Stimulated activated CD4-positive, alpha-beta T cell treated with anti-CD3 and anti-CD28 coated beads, Interleukin-4, amount 100 ng/mL, for 24 hours (primary cell): Measurements from ENCODE around the gene OR52B4.
"Not testable (repeated sequence)": the region's sequence is repeated elsewhere in the genome, so short reads cannot be mapped to it uniquely, and the experiment has no call there.

Source experiments
- DNase-seq: peaks from one replicate; pipeline ENCODE4 v3.0.0-alpha.2; 2020

OR52B4 gene

GRCh38 chr11:4368286-4368685, at the start of gene OR52B4:
TSS of gene OR52B4 (minus strand) at chr11:4368386. CDS start at chr11:4368295, 91 bp downstream.
- no peak for DNase-seq

GRCh38 chr11:4416816-4417215, 48.6 kb upstream of the OR52B4 start:
- no peak for DNase-seq

- no peak for DNase-seq
These were observed 48.1 kb upstream of the OR52B4 start for GRCh38 chr11:4416306-4416705.

- DNase-seq, result not testable (repeated sequence)
These were observed 38.0 kb upstream of the OR52B4 start for GRCh38 chr11:4406206-4406605.

- DNase-seq, result no peak
These were observed 25.7 kb upstream of the OR52B4 start for GRCh38 chr11:4393858-4394223.

GRCh38 chr11:4393209-4393857, 25.1 kb upstream of the OR52B4 start, which contains the start of gene TRIM21:
TSS of gene TRIM21 (minus strand) at chr11:4393702. CDS start at chr11:4390409, 3,293 bp downstream.
- peak; percentile 88 for DNase-seq

GRCh38 chr11:4388221-4388620, 20.0 kb upstream of the OR52B4 start:
- DNase-seq, result no peak

- no peak for DNase-seq
These were observed 18.0 kb upstream of the OR52B4 start for GRCh38 chr11:4385978-4386740.

- DNase-seq, result no peak
These were observed 13.7 kb upstream of the OR52B4 start for GRCh38 chr11:4381901-4382300.

GRCh38 chr11:4375431-4376140, 7.4 kb upstream of the OR52B4 start:
- no peak for DNase-seq

- no peak for DNase-seq
These were observed 2.0 kb upstream of the OR52B4 start for GRCh38 chr11:4370166-4370565.

GRCh38 chr11:4348142-4348541, 20.0 kb downstream of the OR52B4 start:
- not testable (repeated sequence) for DNase-seq

- not testable (repeated sequence) for DNase-seq
These were observed 22.8 kb downstream of the OR52B4 start for GRCh38 chr11:4345366-4345765.

- DNase-seq, result not testable (repeated sequence)
These were observed 33.8 kb downstream of the OR52B4 start for GRCh38 chr11:4334356-4334755.
